ENCODE data around the gene SBF2. TPM values are rescaled to one million over a fixed set of nuclear protein-coding genes. Genes with fewer than 3 reads are reported as not detected.

Gene SBF2
- total RNA-seq, 1 experiment from 2014 or later: 30.2 TPM

DNA sequence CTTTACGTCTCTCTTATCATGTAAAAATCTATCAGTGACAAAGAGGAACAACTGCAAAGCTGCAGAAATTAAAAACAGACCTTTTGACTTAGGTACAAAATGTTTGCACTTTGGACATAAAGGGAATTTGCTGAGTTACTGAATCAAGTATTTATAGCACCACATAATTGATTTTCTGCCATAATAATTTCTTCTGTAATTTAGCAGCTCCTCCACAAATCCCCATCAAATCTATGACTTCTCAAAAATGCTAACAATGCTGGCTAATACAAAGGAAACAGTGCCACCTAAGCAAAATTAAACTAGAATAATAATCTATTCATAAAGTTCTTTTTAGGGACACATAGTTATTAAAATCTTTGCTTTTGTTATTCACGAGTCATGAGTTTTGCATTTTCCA, 415.1 kb downstream of the SBF2 start:
- Histone ChIP-seq H2AFZ (ENCODE audit: low read length) (no peak overlapping the region), H4K5ac (ENCODE audit: insufficient read length, low read depth, low read length) (no peak overlapping the region), H2BK15ac (ENCODE audit: low read depth, low read length) (no peak overlapping the region), H3K23ac (ENCODE audit: insufficient read length, low read depth, low read length) (no peak overlapping the region), H3K4me2 (ENCODE audit: insufficient read depth, insufficient read length, low read length) (no peak overlapping the region), H3K18ac (ENCODE audit: insufficient read length, low read depth, low read length) (no peak overlapping the region), H3K9ac (ENCODE audit: extremely low read depth, insufficient read length, low read length) (no peak overlapping the region), H3K4ac (ENCODE audit: low read depth, low read length) (no peak overlapping the region), H3K56ac (ENCODE audit: insufficient read length, low read depth, low read length) (no peak overlapping the region), H3K9me3 (ENCODE audit: control insufficient read depth, low read depth, low read length) (no peaks in the 10 kb centered on the region), H3K27me3 (ENCODE audit: insufficient read depth, low read length) (no peaks in the 10 kb centered on the region), H3K79me2 (ENCODE audit: insufficient read depth, low read length) (no peaks in the 10 kb centered on the region), H3K27ac (ENCODE audit: insufficient read length, low read depth, low read length) (no peak overlapping the region), H2BK120ac (ENCODE audit: low read depth, low read length, poor library complexity, severe bottlenecking) (no peak overlapping the region), H3K4me1 (ENCODE audit: insufficient read depth, low read length) (no peaks in the 10 kb centered on the region; the same call in 1 of the 2 replicates), H2BK20ac (ENCODE audit: low read depth, low read length, poor library complexity, severe bottlenecking) (no peak overlapping the region), H2BK12ac (ENCODE audit: insufficient read length, low read depth, low read length) (no peak overlapping the region), H4K8ac (replicated peaks; ENCODE audit: insufficient read length, low read depth, low read length) (no peak overlapping the region), H3T11ph (ENCODE audit: low read length) (no peak overlapping the region), H4K20me1 (ENCODE audit: control insufficient read depth, insufficient read depth, insufficient read length) (no peaks in the 10 kb centered on the region), H3K23me2 (ENCODE audit: insufficient read length, low read depth, low read length, poor library complexity, severe bottlenecking) (no peaks in the 10 kb centered on the region), H4K91ac (ENCODE audit: insufficient read length, low read depth, low read length) (no peak overlapping the region), H3K14ac (ENCODE audit: insufficient read depth, low read length) (no peak overlapping the region), H2BK5ac (ENCODE audit: insufficient read length, low read length) (no peak overlapping the region), H3K79me1 (ENCODE audit: insufficient read depth, low read depth, low read length, poor library complexity, severe bottlenecking) (no peaks in the 10 kb centered on the region), H2AK5ac (ENCODE audit: insufficient read length, low read length) (no peak overlapping the region)
- WGBS (ENCODE audit: extremely low coverage, insufficient read length, low lambda C conversion rate): no CpG with 5 or more reads among the region's 2 CpGs
- Mint-ChIP-seq H3K4me1 (peaks cover 12% of the 10 kb centered on the region in 2 experiments), H3K36me3 (ENCODE audit: insufficient read depth in 1 of 3, low read depth in 3 of 3) (peaks cover 4 to 8% (median 8%) of the 10 kb centered on the region in 3 experiments; a peak in 4 of 7 replicates), H3K27me3 (ENCODE audit: low read depth) (no peaks in the 10 kb centered on the region), H3K9me3 (no peaks in the 10 kb centered on the region; a peak in 2 of 5 replicates), H3K27ac (peak overlapping the region in 1 of 3 experiments; percentile 72; a peak in 2 of 7 replicates), H3K4me3 (no peak overlapping the region)
- TF ChIP-seq, protein P1, sequence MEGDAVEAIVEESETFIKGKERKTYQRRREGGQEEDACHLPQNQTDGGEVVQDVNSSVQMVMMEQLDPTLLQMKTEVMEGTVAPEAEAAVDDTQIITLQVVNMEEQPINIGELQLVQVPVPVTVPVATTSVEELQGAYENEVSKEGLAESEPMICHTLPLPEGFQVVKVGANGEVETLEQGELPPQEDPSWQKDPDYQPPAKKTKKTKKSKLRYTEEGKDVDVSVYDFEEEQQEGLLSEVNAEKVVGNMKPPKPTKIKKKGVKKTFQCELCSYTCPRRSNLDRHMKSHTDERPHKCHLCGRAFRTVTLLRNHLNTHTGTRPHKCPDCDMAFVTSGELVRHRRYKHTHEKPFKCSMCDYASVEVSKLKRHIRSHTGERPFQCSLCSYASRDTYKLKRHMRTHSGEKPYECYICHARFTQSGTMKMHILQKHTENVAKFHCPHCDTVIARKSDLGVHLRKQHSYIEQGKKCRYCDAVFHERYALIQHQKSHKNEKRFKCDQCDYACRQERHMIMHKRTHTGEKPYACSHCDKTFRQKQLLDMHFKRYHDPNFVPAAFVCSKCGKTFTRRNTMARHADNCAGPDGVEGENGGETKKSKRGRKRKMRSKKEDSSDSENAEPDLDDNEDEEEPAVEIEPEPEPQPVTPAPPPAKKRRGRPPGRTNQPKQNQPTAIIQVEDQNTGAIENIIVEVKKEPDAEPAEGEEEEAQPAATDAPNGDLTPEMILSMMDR (conservative IDR thresholded peaks at IDR 0.05): no peak
- DNase-seq: no peak

Data from H9 (cell line).